Left lobe of liver (tissue), 1 donor: Measurements from ENCODE around the gene HSFX4. TPM values are rescaled to one million over a fixed set of nuclear protein-coding genes. Genes with fewer than 3 reads are reported as not detected.

Experiments used
- total RNA-seq: library from RNA; stranded (reverse); gene quantifications from one replicate; pipeline ENCODE4 v1.2.1, GENCODE V29; 2021
- donor health status: DM: no; HTN: yes; CAD: no.

Gene HSFX4
- total RNA-seq, 1 donor from 2014 or later = not detected

Other genes with a start within 250 kb of the HSFX4 start
- gene MAGEA11, start 217.5 kb upstream of the HSFX4 start, total RNA-seq = not detected
- gene HSFX1, start 155.5 kb upstream of the HSFX4 start, total RNA-seq = 0.78 TPM
- gene MAGEA9, start 147.6 kb upstream of the HSFX4 start, total RNA-seq = not detected
- gene MAGEA8, start 48.4 kb upstream of the HSFX4 start, total RNA-seq = not detected
- 17.1 TPM for gene EOLA2, start 8.9 kb downstream of the HSFX4 start, total RNA-seq